GM18505 (cell line): ENCODE data around the gene SLC35F5.
"Not testable (repeated sequence)": the region's sequence is repeated elsewhere in the genome, so short reads cannot be mapped to it uniquely, and the experiment has no call there.

Source experiments
- ATAC-seq: cut with Tn5 transposase; IDR thresholded peaks from one replicate; pipeline ENCODE4 v1.9.1; 2021; ENCODE audit not compliant: unreplicated experiment
- POLR2A ChIP-seq: IDR thresholded peaks from 4 replicates; pipeline ENCODE4 v1.6.1; 2011; ENCODE audit warnings: borderline replicate concordance; ENCODE audit not compliant: insufficient read depth, insufficient read length; ENCODE audit errors: extremely low read depth

Gene SLC35F5

DNA sequence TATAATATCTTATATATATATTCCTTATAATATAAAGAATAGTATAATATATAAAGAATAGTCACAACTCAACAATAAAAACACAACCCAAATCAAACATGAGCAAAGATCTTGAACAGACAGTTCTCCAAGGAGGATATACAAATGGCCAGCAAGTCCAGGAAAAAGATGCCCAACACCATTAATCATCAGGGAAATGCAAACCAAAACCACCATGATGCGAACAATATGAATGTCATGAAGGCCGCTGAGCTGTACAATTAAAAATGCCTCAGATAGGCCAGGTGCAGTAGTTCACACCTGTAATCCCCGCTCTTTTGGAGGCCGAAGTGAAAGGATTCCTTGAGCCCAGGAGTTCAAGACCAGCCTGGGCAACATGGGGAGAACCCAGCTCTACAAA lies 58.9 kb downstream of the SLC35F5 start:
- ATAC-seq: no peak
- no peak for TF ChIP-seq POLR2A

DNA sequence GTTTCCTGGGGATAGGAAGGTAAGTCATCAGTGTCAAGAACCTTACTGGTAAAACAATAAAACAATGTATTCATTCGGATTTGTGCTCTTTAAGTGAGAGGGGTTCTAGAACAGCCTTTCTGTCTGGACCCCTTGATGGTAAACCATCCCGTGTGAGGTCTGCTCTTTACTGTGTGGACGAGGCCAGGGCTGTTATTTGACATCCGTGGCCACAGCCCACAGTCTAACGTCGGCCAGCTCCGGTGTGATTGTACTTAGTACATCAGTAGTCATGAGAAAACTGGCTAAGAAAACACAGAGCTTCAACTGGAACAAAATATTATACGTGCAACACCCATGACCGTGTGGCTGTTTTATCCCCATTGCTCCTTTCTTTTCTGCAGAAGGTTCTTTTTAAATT lies 62.0 kb downstream of the SLC35F5 start:
- no peak for TF ChIP-seq POLR2A
- ATAC-seq: no peak

DNA sequence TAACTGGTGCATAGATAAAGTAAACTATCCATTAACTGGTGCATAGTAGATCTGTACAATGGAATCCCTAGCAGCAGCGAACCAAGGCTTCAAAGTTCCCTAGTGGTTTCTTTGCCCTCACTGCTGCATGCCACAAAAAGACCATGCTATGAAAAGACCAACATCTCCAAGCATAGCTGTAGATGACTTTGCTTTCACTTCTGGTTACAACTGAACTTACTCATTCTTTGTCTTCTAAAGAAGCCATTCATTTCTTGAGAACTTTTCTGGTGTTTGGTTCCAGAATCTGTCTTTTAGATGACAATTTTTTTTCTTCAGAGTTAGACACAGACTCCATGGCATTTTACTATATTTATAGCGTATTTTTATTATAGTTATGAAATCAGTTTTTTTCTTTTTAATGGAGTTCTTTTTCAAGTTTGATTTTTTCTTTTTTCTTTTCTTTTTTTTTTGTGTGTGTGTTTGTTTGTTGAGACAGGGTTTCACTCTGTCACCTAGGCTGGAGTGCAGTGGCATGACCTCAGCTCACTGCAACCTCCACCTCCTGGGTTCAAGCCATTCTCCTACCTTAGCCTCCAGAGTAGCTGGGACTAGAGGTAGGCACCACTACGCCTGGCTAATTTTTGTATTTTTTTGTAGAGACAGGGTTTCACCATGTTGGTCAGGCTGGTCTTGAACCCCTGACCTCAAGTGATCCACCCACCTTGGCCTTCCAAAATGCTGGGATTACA lies 63.6 kb downstream of the SLC35F5 start:
- no peak for TF ChIP-seq POLR2A
- peak; percentile 78 for ATAC-seq

DNA sequence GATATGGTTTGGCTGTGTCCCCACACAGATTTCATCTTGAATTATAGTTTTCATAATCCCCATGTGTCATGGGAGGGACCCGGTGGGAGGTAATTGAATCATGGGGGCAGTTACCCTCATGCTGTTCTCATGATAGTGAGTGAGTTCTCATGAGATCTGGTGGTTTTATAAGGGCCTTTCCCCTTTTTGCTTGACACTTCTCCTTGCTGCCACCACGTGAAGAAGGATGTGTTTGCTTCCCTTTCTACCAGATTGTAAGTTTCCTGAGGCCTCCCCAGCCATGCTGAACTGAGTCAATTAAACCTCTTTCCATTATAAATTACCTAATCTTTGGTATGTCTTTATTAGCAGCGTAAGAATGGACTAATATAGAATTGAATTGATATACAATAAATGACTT lies 65.6 kb downstream of the SLC35F5 start:
- not testable (repeated sequence) for ATAC-seq

DNA sequence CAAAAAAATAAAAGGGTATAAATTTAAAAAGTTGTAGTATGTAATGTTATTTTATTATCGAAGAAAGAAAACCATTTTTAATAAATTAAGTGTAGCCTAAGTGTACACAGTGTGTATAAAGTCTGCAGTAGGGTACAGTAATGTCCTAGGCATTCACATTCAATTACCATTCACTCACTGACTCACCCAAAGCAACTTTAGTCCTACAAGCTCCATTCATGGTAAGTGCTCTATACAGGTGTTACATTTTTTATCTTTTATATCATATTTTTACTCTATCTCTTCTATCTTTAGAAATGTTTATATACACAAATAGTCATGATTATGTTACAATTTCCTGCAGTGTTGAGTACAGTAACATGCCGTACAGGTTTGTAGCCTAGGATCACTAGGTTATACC lies 69.9 kb downstream of the SLC35F5 start:
- TF ChIP-seq POLR2A: no peak
- no peak for ATAC-seq

DNA sequence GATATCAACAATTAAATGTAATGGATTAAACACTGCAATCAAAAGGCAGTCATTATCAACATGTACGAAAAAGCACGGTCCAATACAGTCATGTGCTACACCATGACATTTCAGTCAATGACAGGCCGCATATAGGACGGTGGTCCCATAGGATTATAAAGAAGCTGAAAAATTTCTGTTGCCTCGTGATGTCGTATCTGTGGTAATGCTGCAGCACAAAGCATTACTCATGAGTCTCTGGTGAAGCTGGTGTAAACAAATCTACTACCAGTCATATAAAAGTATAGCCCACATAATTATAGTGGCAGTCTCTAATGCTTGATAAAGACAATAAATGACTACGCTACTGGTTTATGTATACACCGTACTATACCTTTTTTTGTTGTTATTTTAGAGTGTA lies 71.0 kb downstream of the SLC35F5 start:
- ATAC-seq: no peak
- no peak for TF ChIP-seq POLR2A

DNA sequence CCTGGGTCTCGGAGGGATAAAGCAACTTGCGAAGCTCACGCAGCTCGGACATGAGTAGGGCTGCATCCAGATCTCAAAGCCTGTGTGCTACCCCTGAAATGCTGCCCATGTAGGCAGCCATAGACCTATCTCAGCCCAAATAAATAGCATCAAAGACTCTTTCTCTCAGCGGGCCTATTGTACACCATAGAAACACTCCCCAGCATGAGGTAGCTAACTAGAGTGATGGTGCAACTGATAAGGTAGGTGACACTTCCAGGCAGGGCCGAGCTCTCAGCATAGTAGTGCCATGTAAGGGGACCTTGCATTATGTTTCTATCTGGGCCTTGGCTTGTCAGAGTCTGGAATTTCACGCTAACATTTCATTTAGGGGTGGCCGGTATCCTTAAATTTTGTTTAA lies 77.0 kb downstream of the SLC35F5 start:
- no peak for ATAC-seq
- no peak for TF ChIP-seq POLR2A

DNA sequence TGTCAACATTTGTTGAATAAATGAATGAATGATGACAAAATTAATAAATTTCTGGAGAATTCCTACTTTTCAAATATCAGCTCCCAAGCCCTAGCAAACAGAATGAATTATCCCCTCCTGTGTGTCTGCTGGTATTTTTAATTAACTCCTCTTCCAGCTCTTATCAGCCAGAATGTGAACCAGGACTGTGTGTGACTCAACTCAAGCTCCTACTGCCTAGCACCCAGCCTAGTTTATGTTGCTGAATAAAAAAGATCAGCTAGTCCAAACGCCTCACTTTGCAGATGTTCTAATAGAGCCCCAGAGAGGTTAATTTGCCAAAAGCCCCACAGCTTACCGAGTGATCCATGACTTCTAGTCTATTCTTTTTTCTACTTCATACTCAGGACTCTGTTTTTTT lies 79.1 kb downstream of the SLC35F5 start:
- no peak for ATAC-seq
- no peak for TF ChIP-seq POLR2A

DNA sequence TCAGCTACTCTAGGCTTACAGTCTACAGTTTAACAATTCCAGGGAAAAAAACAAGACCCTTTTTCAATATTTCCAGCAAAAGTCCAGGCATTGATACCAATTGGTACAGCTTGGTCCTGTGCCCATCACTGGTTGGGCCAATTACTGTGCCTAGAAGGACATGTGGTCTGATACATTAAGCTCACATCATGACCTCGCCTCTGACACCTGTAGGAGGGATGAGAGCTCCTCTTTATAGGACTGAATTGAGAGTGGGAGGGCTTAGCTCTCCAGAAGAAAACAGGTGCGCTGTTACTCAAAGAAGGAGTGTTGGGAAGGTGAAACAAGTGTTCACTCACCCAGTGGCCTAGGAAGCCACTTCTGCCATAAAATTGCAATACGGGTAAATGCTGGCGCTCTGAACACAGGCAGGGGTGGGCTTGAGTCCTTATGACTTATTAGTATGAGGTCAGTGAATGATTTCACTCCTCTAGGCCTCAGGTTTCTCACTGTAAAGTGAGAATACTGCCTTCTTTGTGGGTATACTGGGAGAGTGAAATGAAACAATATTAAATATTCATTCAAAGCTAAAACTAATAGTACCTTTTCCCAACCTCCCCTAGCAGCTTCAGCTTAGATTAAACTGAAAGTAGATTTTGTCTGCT lies 79.7 kb downstream of the SLC35F5 start:
- ATAC-seq: no peak
- TF ChIP-seq POLR2A: no peak

DNA sequence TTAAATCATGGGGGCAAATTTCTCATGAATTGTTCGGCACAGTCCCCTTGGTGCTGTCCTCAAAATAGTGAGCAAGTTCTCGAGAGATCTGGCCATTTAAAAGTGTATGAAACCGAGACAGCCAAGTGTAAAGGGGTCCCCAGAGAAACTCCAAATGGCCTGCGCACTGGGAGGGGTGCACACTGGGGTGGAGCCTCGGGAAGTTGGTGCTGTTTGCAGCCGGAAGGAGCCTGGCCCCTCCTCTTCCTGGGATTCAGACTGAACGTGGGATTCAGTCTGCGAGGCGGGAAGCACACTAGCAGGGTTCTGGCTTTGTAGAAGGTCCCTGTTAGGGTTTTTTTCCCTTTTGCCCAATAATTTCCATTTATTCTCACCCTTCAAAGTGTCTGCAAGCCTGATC lies 80.6 kb downstream of the SLC35F5 start:
- no peak for ATAC-seq
- TF ChIP-seq POLR2A: no peak

DNA sequence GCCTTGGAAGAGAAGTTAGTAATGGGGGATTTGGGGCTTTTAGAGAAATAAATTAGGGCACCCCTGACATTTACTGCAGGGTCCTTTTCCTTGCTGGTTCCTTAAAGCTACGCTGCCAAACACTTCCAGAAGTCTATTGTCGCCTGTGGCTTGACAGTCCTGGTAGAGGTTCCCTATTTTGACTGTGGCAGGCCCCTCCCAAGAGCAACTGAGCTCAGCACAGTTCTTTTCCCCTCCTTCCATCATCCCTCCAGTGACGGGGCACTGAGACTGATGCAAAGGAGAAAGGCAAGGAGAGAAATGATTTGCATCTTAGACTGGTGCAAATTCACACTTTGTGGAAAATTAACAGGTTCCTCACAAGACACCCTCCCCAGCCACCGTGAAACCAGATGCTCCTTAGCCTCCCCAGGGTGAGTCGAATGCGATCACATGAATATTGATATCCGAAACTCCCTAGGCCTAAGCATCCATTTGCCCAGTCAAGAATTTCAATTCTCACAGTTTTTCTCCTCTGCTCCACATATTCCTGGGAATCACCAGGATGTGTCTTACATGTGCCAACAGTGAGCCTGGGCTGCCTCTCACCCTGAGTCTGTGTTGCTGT lies 84.0 kb downstream of the SLC35F5 start:
- no peak for ATAC-seq
- TF ChIP-seq POLR2A: no peak

DNA sequence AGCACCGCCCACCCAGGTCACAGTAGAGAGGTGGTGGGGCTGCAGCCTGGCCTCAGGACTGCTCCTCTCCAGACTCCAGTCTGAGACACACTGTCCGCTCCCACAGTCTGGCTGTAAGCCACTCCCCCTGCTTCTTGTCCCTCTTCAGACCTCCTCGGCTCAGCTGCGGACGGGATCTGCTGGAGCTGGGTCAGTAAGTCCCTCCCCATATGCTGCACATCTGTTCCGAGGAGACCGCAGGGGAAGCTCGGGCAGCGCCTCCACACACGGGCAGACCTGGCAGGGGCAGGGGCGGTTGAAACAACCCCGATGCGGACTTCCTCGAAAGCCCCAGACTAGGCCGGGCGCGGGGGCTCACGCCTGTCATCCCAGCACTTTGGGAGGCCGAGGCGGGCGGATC lies 87.4 kb downstream of the SLC35F5 start:
- ATAC-seq: not testable (repeated sequence)

DNA sequence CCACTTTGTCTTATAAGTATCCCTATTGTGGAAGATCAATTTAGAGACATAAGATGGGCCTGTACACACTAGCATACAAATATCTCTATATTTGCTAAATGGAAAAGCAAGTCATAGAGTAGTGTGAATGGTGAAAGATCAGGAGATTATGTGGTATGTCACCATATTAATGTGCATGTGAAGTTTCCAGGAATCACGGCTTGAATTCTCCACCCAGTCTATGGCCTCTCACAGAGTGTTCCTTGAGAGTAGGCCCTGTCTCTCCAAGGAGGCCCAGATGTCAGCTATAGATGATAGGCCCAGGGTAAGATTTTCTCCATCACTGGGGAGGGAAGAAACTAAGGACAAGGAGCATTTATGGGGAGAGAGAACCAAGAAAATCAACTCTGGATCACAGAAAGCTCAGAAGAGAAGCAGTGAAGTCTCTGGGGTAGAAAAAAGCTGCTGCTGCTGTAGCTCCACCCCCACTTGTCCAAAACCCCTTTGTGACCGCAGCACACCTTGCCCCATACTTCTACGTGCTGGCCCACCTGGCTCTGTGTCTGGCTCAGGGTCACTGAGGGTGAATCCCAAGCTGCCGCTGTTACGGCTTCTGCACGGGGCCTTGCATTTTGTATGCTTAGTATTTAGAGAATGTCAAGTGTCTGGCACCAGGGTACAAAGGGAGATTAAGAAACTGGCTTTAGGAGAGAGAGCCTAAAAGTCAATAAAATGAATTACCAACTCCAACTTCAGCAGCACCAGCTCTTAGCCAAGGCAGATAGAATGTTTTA lies 91.5 kb downstream of the SLC35F5 start:
- ATAC-seq: not testable (repeated sequence)

DNA sequence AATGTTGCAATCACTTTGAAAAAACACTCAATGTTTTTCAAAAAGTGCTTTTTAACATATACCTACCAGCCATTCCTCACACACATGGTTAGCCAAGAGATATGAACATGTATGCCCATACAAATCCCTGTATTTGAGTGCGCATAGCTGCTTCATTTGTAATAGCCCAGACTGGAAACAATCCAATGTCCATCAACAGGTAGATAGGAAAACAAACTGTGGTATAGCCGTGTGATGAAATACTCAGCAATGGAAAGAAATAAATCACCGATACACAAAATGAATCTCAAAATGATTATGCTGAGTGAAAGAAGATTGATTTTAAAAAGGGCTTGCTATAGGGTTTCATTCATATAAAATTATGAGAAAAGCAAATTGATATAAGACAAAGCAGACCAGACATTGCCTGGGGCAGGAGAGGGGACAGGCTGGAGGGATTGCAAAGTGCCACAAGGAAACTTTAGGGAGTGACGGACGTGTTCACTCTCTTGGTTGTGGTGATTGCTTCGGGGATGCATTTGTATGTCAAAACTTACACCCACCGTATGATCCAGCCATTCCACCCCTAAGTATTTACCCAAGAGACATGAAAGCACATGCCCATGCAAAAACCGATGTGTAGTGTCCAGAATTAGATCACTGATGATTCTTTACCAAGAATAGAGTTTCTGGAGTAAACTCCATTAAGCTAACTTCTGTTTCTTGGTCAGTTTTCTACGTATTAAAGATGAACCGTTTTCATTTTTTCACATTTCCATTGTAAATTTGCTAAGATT lies 93.0 kb downstream of the SLC35F5 start:
- not testable (repeated sequence) for ATAC-seq
